Cardiac muscle cell (in vitro differentiated cells and primary cell): ENCODE measurements around the gene KCP. TPM values are rescaled to one million over a fixed set of nuclear protein-coding genes. Genes with fewer than 3 reads are reported as not detected.

Experiments
- DNase-seq, 2 donors: peaks; one replicate each; pipeline versions ENCODE4 v3.0.0 to v3.0.0-alpha.2; 2010 to 2017; ENCODE audit warnings: low read depth in 1 of 2, low spot score in 1 of 2
- H3K27ac ChIP-seq: fragments of 200-600 bp; sonication (generic); 2 replicates; pipeline ENCODE4 v1.5.1; 2016
- H3K27me3 ChIP-seq: fragments of 200-600 bp; sonication (generic); 2 replicates; pipeline ENCODE4 v1.6.0; 2016; ENCODE audit warnings: control low read depth
- H3K36me3 ChIP-seq: fragments of 200-600 bp; sonication (generic); 2 replicates; pipeline ENCODE4 v1.5.1; 2016; ENCODE audit warnings: control low read depth
- H3K4me1 ChIP-seq: fragments of 200-600 bp; sonication (generic); 2 replicates; pipeline ENCODE4 v1.8.1; 2017; ENCODE audit warnings: low read depth, mild to moderate bottlenecking, mixed run types
- H3K4me3 ChIP-seq: fragments of 200-600 bp; sonication (generic); 2 replicates; pipeline ENCODE4 v1.5.1; 2016; ENCODE audit warnings: mild to moderate bottlenecking
- H3K9me3 ChIP-seq: fragments of 200-600 bp; sonication (generic); 2 replicates; pipeline ENCODE4 v1.5.1; 2017; ENCODE audit warnings: low read depth, mild to moderate bottlenecking, control low read depth
- polyA plus RNA-seq: library from polyadenylated mRNA; unstranded; fragments of >200 nt; fragmentation: Nextera tagmentation; extraction: Ambion mirVana; gene quantifications from 2 replicates; pipeline ENCODE4 v1.2.1, GENCODE V29; 2016
- total RNA-seq: library from RNA; depleted of rRNA; stranded (reverse); fragments of >200 nt; gene quantifications from 2 replicates; pipeline ENCODE4 v1.2.3, GENCODE V29; 2016
- TF ChIP-seq, protein P1 (sequence below): IDR thresholded peaks from 2 replicates; pipeline ENCODE4 v1.5.1; 2012; ENCODE audit warnings: low read depth, mild to moderate bottlenecking, low read length

Gene KCP
- total and polyA plus RNA-seq, 2 experiments from 2014 or later, result 1.2 to 1.6 TPM

DNA sequence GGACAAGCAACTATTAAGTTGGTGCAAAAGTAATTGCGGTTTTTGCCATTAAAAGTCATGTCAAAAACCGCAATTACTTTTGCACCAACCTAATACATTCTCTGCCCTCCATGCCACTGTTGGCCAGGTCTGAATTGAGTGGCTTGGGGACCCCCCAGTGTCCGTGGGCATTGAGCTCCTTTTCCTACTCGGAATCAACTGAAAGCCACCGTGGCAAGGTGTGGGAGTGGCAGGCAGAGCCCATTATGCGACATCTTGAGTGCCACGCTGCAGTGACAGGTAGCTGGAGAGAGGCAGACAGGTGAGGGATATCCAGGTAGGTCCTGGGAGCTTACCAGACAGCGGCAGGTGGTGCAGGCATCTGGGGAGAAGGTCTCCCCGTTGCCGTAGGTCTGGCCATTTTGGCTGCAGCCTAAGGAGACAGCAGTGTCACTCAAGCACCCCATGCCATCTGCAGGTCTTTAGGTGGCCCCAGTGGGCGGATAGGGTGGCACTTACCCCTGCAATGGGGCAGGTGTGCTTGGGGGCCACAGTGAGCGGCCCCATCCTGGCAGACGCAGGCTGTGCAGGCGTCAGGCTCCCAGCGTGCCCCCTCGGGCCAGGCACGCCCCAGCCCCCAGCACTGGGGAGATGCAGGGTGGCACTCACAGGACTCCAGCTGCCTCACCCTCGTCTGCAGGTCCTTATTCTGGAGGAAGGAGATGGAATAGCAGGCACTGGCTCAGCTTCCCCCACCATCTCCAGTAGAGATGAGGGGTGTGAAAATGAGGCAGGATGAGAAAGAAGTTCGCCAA, 3.5 kb downstream of the KCP start:
- Histone ChIP-seq H3K4me3 (no peak overlapping the region), H3K9me3 (no peaks in the 10 kb centered on the region), H3K4me1 (no peaks in the 10 kb centered on the region), H3K27me3 (peaks cover 10% of the 10 kb centered on the region), H3K27ac (no peak overlapping the region), H3K36me3 (no peaks in the 10 kb centered on the region)
- TF ChIP-seq, protein P1, sequence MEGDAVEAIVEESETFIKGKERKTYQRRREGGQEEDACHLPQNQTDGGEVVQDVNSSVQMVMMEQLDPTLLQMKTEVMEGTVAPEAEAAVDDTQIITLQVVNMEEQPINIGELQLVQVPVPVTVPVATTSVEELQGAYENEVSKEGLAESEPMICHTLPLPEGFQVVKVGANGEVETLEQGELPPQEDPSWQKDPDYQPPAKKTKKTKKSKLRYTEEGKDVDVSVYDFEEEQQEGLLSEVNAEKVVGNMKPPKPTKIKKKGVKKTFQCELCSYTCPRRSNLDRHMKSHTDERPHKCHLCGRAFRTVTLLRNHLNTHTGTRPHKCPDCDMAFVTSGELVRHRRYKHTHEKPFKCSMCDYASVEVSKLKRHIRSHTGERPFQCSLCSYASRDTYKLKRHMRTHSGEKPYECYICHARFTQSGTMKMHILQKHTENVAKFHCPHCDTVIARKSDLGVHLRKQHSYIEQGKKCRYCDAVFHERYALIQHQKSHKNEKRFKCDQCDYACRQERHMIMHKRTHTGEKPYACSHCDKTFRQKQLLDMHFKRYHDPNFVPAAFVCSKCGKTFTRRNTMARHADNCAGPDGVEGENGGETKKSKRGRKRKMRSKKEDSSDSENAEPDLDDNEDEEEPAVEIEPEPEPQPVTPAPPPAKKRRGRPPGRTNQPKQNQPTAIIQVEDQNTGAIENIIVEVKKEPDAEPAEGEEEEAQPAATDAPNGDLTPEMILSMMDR, result no peak
- DNase-seq, result no peak

DNA sequence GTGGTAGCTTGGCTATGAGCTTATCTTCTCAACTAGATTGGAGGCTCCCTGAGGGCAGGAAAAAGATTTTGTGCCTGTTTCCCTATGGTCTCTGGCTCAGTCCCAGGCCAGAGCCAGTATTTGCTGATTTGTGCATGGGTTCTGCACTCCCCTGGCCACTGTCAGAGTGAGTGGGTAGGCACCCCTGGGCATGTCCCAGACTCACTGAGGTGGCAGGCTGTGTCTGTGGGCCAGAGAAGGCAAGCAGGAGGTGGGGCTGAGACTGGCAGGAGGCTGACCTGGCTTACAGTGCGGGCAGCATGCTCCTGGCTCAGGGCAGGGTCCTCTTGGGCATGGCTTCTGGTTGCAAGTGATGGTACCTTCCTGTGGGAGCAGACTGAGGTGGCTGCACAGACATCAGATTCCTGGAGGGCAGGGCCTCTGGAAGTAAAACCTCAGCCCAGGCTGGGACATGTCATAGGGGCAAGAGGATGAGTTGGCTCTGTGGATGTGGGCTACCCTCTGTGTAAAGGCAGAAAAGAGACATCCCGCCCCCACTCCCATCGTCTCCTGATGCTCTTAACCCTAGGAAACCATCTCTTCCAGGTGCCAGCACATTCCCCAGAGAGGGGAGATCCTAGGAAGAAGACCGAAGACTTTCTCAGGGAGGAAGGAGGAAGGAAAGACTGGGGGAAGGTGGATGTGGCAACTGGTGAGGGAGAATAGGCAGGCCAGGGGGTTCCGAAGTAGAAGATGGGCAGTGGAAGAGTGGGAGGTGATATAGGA, 4.3 kb downstream of the KCP start:
- peaks cover 10% of the 10 kb centered on the region for H3K27me3 ChIP-seq
- no peaks in the 10 kb centered on the region for H3K9me3 ChIP-seq
- H3K4me3 ChIP-seq, result no peak overlapping the region
- no peaks in the 10 kb centered on the region for H3K36me3 ChIP-seq
- no peak overlapping the region for H3K27ac ChIP-seq
- H3K4me1 ChIP-seq, result no peaks in the 10 kb centered on the region
- TF ChIP-seq, protein P1, result no peak
- DNase-seq, result no peak

DNA sequence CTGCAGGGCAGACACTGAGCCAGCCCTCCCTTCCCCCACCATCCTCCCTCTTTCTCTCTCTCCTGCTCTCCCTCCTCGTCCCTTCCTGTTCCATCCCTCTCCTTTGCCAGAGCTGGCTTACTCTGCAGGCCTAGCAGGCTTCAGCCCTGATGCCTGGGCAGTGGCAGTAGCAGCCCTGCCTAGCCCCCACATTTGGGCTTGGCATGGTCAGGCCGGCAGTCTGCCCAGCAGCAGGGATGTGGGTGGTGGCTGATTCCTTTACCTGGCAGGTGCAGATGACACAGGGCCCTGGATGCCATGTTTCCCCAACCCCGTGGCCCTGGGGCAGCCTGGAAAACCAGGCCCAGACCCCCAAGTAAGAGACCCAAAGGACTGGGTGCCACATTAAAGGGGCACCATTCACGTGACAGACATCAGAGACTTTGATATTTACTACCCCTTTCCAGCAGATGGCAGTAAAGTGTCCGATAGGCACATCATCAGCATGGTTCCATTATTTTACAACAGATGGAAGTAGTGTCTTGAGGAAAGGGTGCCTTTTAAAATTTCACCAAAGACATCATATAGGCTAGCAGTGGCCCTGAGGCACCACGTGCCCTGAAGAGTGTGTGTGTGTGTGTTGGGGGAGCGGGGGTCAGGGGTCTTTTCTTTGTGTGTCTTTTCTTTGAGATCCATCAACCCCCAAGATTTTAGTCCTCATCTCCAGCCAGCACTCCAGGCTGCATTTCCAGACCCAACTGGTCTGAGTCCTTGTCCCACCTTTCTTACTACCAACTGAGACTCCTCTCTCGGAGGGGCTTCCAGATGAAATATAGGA, 5.9 kb downstream of the KCP start:
- no peaks in the 10 kb centered on the region for H3K36me3 ChIP-seq
- no peaks in the 10 kb centered on the region for H3K4me1 ChIP-seq
- no peaks in the 10 kb centered on the region for H3K9me3 ChIP-seq
- TF ChIP-seq, protein P1, result peak; percentile 62
- no peak overlapping the region for H3K27ac ChIP-seq
- H3K4me3 ChIP-seq, result no peak overlapping the region
- H3K27me3 ChIP-seq, result no peaks in the 10 kb centered on the region
- peak; percentile 69 to 73 for DNase-seq

DNA sequence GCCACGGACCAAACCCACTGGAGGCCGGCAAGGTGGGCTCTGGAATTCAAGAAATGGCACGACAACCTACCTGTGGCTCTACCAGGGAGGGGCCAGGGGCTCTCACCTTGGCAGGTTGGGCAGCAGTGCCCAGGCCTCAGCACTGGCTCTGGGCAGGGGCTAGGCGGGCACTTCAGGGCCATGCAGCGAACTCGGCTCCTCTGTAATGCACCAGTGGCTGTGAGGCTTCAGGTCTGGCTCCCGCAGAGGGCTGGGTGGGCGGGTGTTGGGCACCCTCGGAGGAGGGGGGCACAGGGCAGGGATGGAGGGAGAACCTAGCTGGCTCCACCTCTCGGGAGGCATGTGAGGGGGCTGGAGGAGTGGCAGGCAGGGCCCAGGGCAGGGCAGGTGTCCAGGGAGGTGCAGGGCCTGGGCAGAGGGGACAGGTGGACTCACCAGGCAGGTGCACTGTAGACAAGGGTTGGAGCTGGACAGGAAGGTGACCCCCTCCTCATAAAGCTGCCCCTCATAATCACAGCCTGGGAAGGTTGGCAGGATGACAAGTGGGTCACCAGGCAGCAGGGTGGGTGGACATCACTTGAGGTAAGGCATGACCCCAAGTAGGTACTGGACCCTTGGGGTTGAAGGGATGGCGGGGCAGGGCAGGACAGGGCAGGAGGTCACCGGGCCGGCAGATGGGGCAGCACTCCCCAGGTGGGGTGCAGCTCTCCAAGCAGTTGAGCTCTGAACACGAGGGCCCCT, 6.7 kb downstream of the KCP start:
- no peaks in the 10 kb centered on the region for H3K27me3 ChIP-seq
- no peaks in the 10 kb centered on the region for H3K36me3 ChIP-seq
- no peak overlapping the region for H3K4me3 ChIP-seq
- H3K4me1 ChIP-seq, result no peaks in the 10 kb centered on the region
- DNase-seq, result no peak
- TF ChIP-seq, protein P1, result no peak
- no peaks in the 10 kb centered on the region for H3K9me3 ChIP-seq
- H3K27ac ChIP-seq, result no peak overlapping the region
